Hepatocyte (in vitro differentiated cells): ENCODE results near the gene CASP2.

Source experiments
- EZH2phosphoT487 ChIP-seq: fragments of 200-600 bp; sonication (generic); IDR thresholded peaks from one replicate; pipeline ENCODE4 v1.6.1; 2018; ENCODE audit warnings: antibody characterized with exemption, mild to moderate bottlenecking, low read depth, moderate library complexity; ENCODE audit not compliant: unreplicated experiment, severe bottlenecking
- TF ChIP-seq, protein P1 (sequence below): fragments of 200-600 bp; sonication (generic); IDR thresholded peaks from 2 replicates; pipeline ENCODE4 v1.5.1; 2016; ENCODE audit warnings: antibody characterized with exemption, mild to moderate bottlenecking; ENCODE audit not compliant: poor library complexity

DNA sequence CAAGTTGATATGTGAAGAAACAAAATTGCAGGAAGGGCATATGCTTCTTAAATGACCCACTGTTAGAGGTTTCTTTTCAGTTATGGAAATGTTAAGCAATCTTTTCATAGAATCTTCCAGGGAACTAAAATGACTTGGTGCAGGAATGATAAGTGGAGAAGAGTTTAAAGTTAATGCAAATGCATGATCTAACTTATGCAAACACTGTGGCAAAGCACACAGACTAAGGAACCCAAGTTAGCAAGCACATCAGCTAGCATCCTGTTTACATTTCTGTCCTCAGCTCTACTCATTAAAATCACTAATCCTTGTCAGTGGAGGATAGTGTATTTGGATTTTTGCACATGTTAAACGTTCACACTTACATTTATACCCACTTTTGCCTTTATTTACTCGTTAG is 37.1 kb downstream of the CASP2 start:
- TF ChIP-seq, protein P1, sequence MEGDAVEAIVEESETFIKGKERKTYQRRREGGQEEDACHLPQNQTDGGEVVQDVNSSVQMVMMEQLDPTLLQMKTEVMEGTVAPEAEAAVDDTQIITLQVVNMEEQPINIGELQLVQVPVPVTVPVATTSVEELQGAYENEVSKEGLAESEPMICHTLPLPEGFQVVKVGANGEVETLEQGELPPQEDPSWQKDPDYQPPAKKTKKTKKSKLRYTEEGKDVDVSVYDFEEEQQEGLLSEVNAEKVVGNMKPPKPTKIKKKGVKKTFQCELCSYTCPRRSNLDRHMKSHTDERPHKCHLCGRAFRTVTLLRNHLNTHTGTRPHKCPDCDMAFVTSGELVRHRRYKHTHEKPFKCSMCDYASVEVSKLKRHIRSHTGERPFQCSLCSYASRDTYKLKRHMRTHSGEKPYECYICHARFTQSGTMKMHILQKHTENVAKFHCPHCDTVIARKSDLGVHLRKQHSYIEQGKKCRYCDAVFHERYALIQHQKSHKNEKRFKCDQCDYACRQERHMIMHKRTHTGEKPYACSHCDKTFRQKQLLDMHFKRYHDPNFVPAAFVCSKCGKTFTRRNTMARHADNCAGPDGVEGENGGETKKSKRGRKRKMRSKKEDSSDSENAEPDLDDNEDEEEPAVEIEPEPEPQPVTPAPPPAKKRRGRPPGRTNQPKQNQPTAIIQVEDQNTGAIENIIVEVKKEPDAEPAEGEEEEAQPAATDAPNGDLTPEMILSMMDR = no peak
- no peak for TF ChIP-seq EZH2phosphoT487
